Subcutaneous adipose tissue (tissue), 4 donors: ENCODE measurements around the gene BIRC7. TPM values are rescaled to one million over a fixed set of nuclear protein-coding genes. Genes with fewer than 3 reads are reported as not detected.

ENCODE experiments used
- total RNA-seq, 4 donors: library from RNA; depleted of rRNA; stranded (reverse); fragments of >200 nt; gene quantifications; one replicate each; pipeline ENCODE4 v1.1.0, GENCODE V29; 2016
- TF ChIP-seq, protein P1 (sequence below): fragments of 450-650 bp; IDR thresholded peaks from one replicate; pipeline ENCODE4 v1.5.1; 2016; ENCODE audit warnings: low read depth, mild to moderate bottlenecking, control low read depth, antibody characterized with exemption, moderate library complexity

The BIRC7 gene
- total RNA-seq, 4 donors from 2014 or later: 1.3 to 3.9 TPM; not detected in 2

DNA sequence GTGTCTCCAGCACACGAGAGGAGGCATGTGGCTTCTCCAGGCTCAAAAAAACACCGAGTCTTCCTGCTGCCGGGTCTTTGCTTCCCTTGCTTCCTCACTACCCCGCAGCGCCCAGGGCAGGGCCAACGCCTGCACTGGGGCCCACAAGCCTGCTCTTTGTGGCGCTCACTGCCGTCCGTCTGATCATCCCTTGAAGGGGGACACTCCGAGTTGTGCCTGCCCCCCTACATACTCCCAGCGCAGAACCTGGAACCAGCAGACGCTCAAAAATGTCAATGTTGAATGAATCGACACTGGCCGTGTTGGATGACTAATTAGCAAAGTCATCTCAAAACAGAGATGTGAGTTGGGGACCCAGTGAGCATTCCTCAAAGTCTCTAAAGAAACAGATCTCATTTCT lies 28.8 kb downstream of the BIRC7 start:
- TF ChIP-seq, protein P1, sequence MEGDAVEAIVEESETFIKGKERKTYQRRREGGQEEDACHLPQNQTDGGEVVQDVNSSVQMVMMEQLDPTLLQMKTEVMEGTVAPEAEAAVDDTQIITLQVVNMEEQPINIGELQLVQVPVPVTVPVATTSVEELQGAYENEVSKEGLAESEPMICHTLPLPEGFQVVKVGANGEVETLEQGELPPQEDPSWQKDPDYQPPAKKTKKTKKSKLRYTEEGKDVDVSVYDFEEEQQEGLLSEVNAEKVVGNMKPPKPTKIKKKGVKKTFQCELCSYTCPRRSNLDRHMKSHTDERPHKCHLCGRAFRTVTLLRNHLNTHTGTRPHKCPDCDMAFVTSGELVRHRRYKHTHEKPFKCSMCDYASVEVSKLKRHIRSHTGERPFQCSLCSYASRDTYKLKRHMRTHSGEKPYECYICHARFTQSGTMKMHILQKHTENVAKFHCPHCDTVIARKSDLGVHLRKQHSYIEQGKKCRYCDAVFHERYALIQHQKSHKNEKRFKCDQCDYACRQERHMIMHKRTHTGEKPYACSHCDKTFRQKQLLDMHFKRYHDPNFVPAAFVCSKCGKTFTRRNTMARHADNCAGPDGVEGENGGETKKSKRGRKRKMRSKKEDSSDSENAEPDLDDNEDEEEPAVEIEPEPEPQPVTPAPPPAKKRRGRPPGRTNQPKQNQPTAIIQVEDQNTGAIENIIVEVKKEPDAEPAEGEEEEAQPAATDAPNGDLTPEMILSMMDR: no peak

- TF ChIP-seq, protein P1: no peak
Measured at GRCh38 chr20:63265891-63266515, 30.3 kb downstream of the BIRC7 start.

DNA sequence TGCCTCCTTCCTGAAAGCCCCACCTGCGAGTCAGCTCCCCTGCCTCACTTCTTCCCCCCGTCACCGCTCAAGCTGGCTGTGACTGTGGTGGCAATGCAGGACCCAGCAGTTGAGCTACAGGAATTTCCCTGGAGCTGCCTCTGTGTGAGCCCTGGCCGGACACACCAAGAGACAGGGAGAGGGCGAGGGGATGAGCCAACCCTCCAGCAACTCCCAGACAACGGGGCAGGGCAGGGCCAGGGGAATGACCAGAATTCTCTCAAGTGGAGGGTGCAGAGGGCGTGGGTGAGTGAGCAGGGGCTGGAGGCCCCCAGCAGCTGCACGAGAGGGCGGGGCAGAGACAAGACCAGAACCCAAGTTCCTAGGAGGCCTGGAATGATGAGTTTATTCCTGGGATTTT lies 32.0 kb downstream of the BIRC7 start:
- TF ChIP-seq, protein P1: no peak

- TF ChIP-seq, protein P1: no peak
Measured at GRCh38 chr20:63268256-63268655, 32.6 kb downstream of the BIRC7 start.

- TF ChIP-seq, protein P1: no peak
Measured at GRCh38 chr20:63268671-63269439, 33.1 kb downstream of the BIRC7 start.

- TF ChIP-seq, protein P1: no peak
Measured at GRCh38 chr20:63269724-63270123, 34.0 kb downstream of the BIRC7 start.

GRCh38 chr20:63270606-63271325 lies 35.1 kb downstream of the BIRC7 start:
- TF ChIP-seq, protein P1: no peak
